ENCODE results near the gene TLX1.

DNA sequence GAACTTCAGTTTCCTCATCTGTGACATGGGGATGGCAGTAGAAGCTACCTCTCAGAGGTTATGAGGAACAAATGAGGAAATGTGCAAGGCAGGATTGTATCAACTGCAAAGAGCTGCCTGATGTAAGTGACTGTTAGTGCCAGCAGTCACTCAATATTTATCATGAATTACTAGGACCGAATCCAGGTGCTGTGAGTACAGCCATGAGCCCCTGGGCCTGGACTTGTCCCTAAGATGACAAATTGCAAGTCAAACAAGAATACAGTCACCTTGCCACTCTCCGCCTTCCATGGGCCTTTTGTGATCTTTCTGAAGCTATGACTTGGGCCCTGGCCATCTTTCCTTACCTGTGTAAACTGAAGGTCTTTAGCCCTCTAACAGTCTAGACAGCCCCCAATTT lies 27.7 kb upstream of the TLX1 start:
- TF ChIP-seq POLR2A (IDR thresholded peaks at IDR 0.05), result no peak
- TF ChIP-seq, protein P1, sequence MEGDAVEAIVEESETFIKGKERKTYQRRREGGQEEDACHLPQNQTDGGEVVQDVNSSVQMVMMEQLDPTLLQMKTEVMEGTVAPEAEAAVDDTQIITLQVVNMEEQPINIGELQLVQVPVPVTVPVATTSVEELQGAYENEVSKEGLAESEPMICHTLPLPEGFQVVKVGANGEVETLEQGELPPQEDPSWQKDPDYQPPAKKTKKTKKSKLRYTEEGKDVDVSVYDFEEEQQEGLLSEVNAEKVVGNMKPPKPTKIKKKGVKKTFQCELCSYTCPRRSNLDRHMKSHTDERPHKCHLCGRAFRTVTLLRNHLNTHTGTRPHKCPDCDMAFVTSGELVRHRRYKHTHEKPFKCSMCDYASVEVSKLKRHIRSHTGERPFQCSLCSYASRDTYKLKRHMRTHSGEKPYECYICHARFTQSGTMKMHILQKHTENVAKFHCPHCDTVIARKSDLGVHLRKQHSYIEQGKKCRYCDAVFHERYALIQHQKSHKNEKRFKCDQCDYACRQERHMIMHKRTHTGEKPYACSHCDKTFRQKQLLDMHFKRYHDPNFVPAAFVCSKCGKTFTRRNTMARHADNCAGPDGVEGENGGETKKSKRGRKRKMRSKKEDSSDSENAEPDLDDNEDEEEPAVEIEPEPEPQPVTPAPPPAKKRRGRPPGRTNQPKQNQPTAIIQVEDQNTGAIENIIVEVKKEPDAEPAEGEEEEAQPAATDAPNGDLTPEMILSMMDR (IDR thresholded peaks at IDR 0.05), result no peak
